HG02852 (cell line): ENCODE results near the gene SMC6.

Experiments used
- ATAC-seq: cut with Tn5 transposase; IDR thresholded peaks from one replicate; pipeline ENCODE4 v1.9.1; 2021; ENCODE audit warnings: mild to moderate bottlenecking, moderate library complexity; ENCODE audit not compliant: unreplicated experiment

The SMC6 gene

DNA sequence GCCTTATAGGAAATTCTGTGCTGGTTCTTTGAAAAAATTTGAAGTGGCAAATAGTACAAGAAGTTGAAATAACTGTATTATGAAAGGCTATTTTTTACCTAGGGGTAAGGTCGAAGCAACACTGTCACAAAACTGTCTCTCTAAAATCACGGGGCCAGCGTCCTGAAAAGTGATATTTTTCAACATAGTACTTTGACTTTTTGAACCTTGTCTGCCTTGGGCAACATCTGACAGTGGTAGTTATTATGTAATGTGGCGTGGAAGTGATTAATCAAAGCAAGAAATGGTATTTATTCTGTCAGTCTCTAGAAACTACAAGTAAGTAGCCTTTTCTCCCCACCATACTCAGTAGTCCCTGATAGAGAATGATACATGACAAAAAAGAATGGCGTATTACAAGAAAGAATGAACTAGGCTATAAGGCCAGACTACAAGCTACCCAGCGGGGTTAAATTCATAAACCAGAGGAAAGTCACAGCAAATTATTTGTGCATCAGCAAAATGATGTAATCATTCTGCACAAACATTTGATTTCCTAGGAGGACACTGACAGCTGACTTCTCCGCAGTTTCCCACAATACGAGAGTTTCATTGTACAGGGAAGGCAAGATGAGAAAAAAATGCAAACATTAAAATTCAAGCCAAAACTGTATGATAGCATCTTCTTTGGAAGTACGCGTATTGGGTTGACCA is 10.2 kb upstream of the SMC6 start:
- no peak for ATAC-seq

DNA sequence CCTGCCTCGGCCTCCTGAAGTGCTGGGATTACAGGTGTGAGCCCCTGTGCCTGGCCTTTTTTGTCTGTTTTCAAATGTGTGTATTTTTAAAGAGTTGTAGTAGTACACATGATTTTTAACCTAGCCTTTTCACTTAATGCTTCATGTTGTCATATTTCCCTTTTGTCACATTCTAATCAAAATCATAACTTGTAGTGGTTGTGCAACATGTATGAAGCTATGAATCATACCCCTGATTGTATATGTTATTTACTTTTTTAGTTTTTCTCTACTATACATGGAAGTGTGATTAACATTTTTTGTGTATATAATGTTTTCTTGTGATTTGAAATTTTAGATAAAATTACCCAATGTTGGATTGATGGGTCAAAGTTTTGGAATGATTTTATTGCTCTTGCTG is 8.8 kb upstream of the SMC6 start:
- no peak for ATAC-seq

DNA sequence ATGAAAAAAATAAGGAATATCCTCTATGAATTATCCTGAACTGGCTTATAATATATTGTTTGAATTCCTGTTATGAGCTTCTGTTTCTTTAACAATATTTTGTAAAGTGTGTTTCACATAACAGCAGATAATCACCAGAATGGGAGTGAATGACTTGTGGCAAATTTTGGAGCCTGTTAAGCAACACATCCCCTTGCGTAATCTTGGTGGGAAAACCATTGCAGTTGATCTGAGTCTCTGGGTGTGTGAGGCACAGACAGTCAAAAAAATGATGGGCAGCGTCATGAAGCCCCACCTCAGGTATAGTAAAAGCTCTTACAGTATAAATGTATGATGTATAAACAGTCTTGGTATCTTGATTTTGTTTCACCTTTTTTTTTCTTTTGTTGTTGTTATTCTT is 6.2 kb upstream of the SMC6 start:
- no peak for ATAC-seq

DNA sequence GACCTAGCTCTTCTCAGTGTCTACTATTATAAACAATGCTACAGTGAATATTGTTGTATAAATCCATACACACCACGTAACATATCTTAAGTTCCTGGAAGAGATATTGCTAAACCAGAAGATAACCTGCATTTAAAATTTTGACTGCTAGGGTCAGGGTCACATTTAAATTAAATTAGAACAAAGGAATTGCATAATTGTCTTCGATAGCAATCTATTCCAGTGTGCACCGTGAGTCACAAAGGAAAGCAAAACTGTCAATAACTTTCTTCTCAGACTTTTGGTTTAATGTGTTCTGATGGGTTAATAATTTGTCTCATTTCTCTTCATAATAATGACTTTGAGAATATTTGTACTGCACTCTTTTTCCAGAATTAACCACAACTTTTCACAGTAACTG is 4.5 kb upstream of the SMC6 start:
- ATAC-seq = no peak

DNA sequence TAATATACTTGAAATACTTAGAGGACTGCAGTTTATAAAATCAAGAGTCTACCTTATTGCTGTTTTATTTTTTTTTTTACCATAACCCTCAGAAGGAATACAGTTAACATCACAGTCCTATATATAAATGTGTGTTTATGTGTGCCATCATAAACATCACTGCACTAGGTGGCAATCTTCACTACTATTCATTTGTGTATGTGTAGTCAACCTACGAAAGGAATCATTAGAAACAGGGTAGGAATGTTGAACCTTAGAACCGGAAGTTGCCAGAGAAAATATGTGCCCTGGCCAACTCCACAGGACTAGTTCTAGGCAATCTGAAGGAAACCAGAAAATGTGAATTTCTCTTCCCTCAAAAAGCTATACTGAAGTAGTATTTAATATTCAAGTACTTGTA is 3.7 kb upstream of the SMC6 start:
- ATAC-seq = no peak

DNA sequence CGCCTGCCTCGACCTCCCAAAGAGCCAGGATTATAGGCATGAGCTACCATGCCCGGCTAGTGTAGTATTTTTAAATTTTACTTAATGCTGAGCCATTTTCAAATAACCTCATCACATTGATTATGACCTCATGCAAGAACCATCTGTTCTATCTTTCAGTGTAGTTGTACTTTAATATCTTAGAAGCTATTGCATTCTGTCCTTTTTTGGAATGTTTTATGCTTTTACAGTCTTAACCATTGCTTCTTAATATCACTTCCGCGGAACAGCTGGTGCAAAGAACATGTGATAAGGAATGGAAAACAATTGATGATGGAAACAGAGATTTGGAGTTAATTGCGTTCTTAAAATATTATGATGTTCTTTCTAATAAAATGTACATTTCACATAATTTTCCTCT is 3.1 kb upstream of the SMC6 start:
- no peak for ATAC-seq

DNA sequence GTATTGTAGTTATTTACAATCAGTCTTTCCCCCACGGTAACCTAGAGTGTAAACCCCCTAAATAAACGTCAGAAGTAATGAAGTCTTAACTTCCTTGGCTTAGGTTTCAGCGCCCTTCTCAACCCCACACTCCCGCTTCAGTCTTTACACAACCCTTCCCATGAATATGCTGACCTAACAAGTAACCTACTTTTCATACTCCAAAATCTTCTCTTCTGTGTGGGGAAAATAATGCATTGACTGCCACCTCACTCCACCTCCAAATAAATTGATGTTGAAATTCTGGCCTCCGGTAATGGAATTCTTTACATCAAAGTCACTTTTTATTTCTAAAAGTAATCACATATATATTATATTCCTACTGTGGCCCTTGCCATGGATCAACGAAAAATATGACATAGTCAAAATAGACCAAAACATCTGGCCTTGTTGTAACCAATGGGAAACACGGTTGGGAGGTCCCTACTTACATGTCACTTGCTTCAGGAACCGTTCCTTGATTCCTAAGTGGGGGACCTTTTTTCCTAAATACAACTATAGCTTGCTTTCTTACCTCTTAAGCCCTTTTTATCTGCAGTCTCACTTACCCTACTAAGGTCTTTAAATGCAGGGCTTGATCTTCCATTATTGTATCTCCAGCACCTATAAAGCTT is 1.3 kb upstream of the SMC6 start:
- ATAC-seq = no peak

DNA sequence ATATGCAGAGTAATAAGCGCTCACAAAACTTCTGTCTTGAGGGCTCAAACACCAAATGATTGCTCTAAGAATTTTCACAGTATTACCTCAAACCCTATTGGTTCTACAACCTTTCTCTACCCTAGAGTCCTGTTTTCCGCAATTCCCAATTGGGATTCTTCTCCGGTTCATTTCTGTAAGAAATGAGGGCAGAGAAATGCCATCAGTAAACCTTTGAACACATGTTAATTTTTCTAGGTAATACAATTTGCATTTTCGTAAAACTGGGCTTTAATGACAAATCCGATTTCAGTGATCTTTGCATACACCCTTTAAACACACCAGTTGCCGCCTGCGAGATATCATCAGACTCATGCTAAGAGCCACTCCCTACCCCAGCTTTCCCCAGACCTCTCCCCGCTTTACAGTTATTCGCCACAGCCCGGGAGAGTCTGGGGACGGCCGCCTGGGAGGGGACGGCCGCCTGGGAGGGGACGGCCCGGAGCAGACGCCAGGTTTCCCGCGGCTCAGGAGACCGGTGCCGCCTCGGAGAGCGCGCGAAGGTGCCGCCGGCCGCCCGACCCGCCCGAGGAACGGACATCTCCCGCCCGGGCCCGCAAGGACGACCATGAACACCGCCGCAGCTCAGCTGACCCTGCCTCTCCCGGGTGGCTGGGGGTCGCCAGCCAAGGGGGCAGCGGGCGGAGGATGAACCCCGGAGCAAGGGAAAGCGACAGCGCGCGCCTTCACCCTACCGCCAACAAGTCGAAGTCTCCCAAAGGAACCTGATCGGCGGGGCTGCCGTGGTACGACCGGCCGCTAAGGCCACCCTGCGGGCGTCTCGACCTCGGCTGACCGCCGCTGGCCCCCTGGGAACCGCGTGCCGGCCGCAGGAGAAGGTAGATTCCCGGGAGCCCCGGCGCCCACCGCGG is 463 bp downstream of the SMC6 start:
- ATAC-seq = peak; percentile 34

DNA sequence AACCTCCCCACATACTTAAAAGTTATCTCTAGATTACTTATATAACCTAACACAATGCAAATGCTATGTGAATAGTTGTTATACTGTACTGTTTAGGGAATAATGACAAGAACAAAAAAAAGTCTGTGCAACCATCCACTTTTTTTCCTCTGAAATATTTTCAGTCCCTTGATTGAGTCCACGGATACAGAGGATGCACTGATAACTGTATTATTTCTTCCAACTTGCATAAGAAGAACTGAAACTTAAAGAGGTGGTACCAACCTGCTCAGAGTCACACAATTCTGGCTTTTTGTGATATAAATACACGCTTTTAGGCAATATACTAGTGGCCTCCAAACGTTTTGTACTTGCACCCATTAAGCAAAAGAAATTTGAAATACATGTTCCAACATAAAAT is 1.4 kb downstream of the SMC6 start:
- no peak for ATAC-seq

DNA sequence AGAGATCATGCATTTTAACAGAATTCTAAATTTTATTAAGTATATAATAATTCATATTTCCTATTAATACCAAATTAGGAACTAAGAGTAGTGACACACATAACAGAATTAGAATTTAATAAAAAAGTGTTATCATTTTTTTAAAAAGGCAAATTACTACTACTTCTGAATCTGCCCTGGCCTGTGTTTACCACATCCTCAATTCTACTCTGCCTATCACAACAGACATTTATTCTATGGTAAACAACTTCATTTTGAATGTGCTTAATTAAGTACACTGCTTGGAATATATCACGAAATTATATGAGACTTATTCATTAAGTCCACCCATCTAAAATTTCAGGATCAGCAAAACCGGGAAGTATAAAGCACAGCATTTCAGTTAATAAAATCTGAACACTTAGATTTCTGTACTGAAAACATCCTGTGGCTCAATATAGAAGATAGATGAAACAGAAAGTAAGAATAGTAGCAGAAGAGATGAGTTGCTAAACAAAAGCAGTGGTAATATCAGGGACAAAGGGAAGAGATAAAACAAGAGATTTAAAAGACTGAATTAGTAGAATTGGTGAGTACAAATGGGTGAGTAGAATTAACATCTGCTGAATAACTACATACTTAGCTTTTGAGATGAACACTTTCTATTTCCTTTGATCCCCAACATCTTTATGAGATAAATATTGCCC is 3.7 kb downstream of the SMC6 start:
- peak; percentile 23 for ATAC-seq

DNA sequence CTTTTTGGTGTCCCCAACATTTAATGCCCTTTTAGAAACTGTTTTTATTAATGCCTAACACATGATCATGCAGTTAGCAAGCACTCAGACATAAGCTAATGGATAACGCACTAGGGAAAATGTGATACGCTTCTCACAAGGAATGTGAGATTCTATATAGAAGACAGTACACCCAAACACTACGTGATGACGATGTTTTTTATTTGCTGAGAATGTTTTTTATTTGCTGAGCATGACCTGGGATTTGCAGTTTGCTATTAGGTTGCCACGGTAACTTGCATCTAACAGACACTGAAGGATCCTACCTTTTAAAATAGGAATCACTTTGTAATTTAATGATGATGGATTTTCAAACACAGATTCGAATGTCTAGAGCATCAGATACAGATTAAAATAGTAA is 4.9 kb downstream of the SMC6 start:
- ATAC-seq = no peak

DNA sequence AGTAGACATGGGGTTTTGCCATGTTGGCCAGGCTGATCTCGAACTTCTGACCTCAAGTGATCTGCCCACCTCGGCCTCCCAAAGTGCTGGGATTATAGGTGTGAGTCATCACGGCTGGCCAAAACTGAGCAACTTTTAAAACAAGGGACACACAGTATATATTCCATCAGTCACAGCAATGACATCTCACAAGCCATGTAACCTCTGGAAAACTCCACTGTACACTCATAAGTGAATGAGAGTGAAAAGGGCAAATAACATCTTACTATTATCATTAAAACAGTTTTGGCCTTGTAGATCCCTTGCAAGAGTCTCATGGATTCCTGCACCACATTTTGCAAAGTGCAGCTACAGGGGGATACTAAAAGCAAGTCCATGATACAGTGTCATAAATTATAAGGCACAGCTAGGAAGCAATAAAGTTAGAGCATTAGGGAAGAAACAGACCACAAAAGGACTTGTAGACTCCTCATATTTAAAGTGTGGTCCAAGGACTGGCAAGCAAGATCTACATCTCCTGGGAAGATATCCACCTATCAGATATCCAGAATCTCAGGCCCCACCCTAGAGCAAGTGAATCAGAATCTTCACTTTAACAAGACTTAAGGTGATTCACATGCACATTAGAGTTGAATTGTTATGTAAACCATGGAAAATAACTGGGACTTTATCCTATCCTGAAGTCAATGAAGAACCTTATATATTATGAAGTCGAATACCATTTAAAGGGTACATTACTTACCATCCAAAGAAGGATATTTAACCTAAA is 5.7 kb downstream of the SMC6 start:
- ATAC-seq = no peak

DNA sequence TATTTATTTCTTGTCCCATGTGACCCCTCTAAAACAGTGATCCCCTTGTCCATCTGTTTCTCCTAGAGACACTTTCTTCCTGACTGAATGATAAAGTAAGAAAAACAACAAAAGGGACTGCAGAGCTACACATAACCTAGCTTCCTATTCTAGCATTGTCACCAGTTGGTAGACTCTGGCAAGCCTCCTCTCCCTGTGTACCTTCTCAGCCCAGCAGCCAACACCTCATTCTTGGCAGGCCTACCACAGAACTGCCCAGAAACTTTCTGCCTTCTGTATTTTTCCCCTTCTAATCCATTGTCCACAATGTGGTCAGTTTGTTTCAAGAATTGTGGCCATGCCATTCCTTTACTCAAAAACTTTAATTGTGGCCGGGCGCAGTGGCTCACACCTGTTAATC is 13.4 kb downstream of the SMC6 start:
- no peak for ATAC-seq

DNA sequence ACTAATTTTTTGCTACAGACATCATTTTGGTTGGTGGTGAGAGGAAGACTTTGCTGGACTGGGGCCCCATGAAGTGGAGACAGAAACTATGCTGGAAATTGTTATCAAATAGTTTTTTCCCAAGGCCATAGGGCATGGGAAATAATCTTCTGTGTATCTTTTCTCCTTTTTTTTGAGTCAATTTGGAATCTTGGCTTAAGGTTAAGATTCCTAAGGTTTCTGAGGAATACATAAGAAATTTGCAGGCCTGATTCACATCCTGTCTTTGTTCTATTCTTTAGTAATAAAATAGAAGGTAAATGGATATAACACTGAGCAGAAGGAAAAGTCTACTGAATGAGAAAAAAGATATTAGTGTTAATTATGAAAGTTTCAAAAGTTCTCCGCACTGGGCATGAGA is 16.6 kb downstream of the SMC6 start:
- ATAC-seq = no peak

DNA sequence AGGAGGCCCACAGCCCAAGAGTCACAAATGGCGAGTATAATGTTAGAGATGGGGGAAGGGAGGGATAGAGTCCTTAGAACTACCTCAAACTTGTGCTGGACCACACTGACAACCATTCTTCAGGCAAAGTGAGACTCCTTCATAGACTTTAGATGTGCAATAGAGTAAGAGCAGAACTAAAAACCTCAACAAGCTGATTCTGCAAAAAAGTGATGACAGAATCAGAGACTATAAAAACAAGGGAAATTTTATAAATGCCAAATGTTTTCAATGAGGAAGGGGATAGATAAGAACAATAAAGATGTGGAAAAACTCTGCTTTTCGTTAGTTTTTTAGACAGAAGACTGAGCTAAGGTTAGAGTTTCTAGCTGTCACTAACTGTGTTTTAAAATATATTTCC is 17.7 kb downstream of the SMC6 start:
- no peak for ATAC-seq

DNA sequence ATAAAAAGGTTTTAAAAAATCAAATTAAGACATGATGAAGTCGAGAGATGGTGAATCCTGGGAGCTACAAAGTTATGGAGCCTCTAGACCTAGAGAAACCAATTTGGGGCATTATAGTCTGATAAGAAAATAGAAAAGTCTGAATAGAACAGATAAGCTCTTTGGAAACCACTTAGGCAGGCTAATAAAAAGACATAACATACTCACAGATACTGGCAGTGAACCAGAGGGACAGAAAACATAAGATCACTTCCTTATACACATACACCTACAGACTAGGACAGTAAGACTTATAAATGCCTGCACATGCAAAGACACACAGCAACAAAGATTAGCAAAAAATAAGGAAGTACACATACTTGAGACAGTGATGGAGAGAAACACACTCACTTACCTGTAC is 20.0 kb downstream of the SMC6 start:
- ATAC-seq = no peak

DNA sequence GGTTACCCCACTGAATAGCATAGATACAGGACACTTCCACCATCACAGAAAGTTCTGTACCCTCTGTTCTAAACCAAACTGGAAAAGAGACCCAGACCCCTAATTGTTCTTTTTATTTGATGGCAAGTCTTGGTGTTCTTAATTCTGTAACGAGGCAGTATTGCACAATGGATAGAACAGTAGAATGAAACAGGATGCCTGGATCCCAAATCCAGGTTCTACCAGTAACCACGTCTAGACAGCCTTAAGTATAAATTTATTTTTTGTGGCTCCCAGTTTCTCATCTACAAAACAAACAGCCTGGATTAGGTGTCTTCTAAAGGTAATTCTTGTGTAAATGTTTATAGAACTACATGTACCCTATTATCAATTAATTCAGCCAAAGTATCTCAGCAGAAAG is 23.7 kb downstream of the SMC6 start:
- no peak for ATAC-seq

DNA sequence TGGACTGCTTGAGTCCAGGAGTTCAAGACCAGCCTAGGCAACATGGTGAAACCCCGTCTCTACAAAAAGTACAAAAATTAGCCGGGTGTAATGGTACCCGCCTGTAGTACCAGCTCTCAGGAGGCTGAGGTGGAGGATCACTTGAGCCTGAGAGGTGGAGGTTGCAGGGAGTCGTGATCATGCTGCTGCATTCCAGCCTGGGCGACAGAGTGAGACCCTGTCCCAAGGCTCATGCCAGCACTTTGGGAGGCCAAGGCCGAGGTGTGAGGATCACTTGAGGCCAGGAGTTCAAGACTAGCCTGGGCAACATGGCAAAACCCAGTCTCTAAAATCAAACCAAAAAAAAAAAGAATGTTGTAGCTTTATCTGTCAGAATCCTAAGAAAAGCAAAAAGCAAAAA is 25.4 kb downstream of the SMC6 start:
- no peak for ATAC-seq

DNA sequence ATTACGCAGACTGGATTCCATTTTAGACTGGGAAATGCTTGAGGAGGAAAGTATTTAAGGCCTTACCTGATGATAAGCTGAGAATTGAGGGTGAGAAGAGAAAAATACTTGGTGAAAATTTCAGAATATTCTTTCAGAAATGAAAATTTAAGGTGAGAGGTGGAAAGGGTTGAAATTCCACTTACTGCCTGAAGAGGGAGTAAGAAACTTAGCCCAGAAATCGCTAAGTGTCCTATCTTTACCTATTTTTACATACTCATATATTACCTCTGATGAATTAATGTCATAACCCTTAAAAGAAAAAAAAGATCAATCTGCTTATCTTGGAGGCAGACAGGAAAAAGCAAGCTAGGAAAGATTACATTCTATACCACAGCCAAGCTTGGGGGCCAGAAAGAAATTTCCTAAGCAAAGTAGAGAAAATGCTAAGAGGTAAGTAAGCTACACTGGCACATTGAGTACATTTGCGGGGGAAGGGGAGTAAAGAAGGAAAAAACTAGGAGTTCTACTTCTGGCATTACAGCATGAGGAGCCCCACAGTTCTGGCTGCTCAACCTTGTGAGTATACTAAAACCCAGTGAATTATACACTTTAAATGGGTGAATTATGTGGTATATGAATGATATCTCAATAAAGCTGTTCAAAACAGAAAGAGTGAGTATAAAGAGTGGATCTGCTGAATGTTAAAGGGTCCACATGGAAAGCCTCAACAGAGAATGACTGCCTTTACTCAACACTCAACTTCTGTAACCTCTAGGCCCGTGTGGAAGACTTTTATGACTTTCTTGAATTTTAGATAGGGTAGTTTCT is 33.8 kb downstream of the SMC6 start:
- ATAC-seq = peak; percentile 54

DNA sequence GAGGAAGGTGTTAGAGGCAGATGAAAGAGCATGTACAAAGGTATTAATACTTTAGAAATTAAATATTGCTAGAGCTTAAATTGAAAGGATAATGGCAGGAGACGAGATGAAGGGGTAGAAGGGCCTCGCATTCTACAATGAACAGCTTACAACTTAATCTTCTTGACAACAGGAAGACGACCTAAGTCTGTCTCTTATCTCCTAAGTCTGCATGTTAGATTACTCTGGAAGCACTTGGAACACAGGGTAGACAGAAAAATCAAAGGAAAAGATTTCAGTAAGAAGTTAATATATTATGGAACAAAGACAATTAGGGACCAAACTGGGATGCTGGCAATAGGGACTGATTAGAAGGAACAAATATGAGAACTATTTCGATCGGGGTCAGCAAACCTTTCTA is 34.9 kb downstream of the SMC6 start:
- ATAC-seq = no peak
